ENCODE results near the gene ZNF414. TPM values are rescaled to one million over a fixed set of nuclear protein-coding genes. Genes with fewer than 3 reads are reported as not detected.

ZNF414 gene
- total and polyA plus RNA-seq, 9 of the 15 experiments (the other 6 are each of a cell fraction or from before 2014, with no cell fraction given): 0.03 to 27.2 (median 2.2) TPM; not detected in 2

- Histone ChIP-seq H3K79me2 (ENCODE audit: control insufficient read depth, insufficient read depth, low read length) (no peaks in the 10 kb centered on the region), H3K9me3 (replicated peaks; ENCODE audit: control insufficient read depth, insufficient read depth, low read depth, low read length) (no peaks in the 10 kb centered on the region), H3K9me1 (ENCODE audit: control insufficient read depth, insufficient read depth, low read length) (no peaks in the 10 kb centered on the region), H3K4me1 (replicated peaks in 1 of 2; ENCODE audit: control insufficient read depth in 2 of 2, insufficient read depth in 2 of 2, low read length in 2 of 2) (peaks cover 0 to 16% of the 10 kb centered on the region in 2 experiments; a peak in 2 of 5 replicates), H2AFZ (ENCODE audit: low read depth, low read length) (no peak overlapping the region), H3K36me3 (ENCODE audit: control insufficient read depth, insufficient read depth, low read length) (peaks cover 57% of the 10 kb centered on the region), H3K4me2 (ENCODE audit: insufficient read depth, low read length) (no peak overlapping the region), H3K4me3 (no peak overlapping the region), H3K27ac (ENCODE audit: extremely low read depth, low read depth, low read length) (no peak overlapping the region), H3K27me3 (ENCODE audit: control insufficient read depth in 2 of 2, insufficient read depth in 2 of 2, low read length in 2 of 2) (peaks cover 0 to under 1% of the 10 kb centered on the region in 2 experiments; a peak in 1 of 5 replicates), H3K9ac (ENCODE audit: insufficient read depth in 1 of 2, low read depth in 2 of 2, low read length in 2 of 2) (no peak overlapping the region), H4K20me1 (replicated peaks; ENCODE audit: control insufficient read depth, insufficient read depth, low read length) (0 out of 2 replicates have a peak, but pooled peaks cover 4% of the 10 kb centered on the region)
- ChIA-PET POLR2A (no interaction called here), CTCF (ENCODE audit: low intra/inter-chr PET ratio) (no interaction called here)
- no peak for DNase-seq (ENCODE audit: extremely low read depth in 1 of 4, low spot score in 3 of 4)
- TF ChIP-seq SETDB1 (IDR thresholded peaks at IDR 0.05; ENCODE audit: low read length): no peak
- no peak for TF ChIP-seq ZNF561 (CRISPR knock-in tag; conservative IDR thresholded peaks at IDR 0.05)
- no peak for TF ChIP-seq SAFB2 (IDR thresholded peaks at IDR 0.05; ENCODE audit: borderline replicate concordance, low read depth, low read length, severe bottlenecking)
- TF ChIP-seq GTF2E2 (tag; IDR thresholded peaks at IDR 0.05): no peak
- TF ChIP-seq, protein P1, sequence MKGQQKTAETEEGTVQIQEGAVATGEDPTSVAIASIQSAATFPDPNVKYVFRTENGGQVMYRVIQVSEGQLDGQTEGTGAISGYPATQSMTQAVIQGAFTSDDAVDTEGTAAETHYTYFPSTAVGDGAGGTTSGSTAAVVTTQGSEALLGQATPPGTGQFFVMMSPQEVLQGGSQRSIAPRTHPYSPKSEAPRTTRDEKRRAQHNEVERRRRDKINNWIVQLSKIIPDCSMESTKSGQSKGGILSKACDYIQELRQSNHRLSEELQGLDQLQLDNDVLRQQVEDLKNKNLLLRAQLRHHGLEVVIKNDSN (CRISPR knock-in tag; IDR thresholded peaks at IDR 0.05): no peak
- no peak for TF ChIP-seq ARID3A (IDR thresholded peaks at IDR 0.05; ENCODE audit: borderline replicate concordance, low read depth, low read length)
- no peak for FAIRE-seq
- BruUV-seq (replicated peaks): no TSS peak
- in situ Hi-C loops (cut with MboI) (no loop called here), intact Hi-C loops (cut with micrococcal nuclease) (no loop called here)
- no peak for ATAC-seq
- 84% methylated on average over 15 of the region's 15 CpGs for WGBS (ENCODE audit: insufficient coverage, low coverage, missing lambda C conversion rate)
Measured at GRCh38 chr19:8488365-8488764, 25.6 kb downstream of the ZNF414 start.

Data from K562 (cell line).